ENCODE data around the gene FNTB.
A peak's percentile ranks its signal among the peaks of the same experiment; 100 is the strongest.

FNTB gene

DNA sequence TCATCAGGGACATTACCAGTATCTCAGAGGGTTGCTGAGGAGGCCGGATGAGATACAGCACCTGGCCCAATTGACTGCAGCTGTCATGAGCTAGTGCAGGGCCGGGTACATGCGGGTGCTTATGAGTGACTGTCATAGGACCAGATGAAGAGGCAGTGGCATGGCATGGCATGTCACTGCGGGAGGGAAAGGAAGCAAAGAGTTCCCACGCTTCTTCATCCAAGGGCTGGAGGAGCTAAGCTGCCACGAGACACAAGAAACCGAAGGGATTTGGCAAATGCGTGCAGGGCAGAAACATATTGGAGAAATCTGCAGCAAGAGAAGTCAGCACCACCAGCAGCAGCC, 33.4 kb upstream of the FNTB start:
- no peak for DNase-seq

GRCh38 chr14:64953661-64954060, 33.0 kb upstream of the FNTB start:
- DNase-seq: no peak

GRCh38 chr14:64954491-64955240, 32.0 kb upstream of the FNTB start:
- DNase-seq: no peak

- DNase-seq: no peak
Measured at GRCh38 chr14:64955297-64955696, 31.4 kb upstream of the FNTB start.

GRCh38 chr14:64956697-64957406, 29.8 kb upstream of the FNTB start:
- no peak for DNase-seq

GRCh38 chr14:64958201-64958600, 28.5 kb upstream of the FNTB start:
- DNase-seq: no peak

- no peak for DNase-seq
Measured at GRCh38 chr14:64958743-64959142, 28.0 kb upstream of the FNTB start.

DNA sequence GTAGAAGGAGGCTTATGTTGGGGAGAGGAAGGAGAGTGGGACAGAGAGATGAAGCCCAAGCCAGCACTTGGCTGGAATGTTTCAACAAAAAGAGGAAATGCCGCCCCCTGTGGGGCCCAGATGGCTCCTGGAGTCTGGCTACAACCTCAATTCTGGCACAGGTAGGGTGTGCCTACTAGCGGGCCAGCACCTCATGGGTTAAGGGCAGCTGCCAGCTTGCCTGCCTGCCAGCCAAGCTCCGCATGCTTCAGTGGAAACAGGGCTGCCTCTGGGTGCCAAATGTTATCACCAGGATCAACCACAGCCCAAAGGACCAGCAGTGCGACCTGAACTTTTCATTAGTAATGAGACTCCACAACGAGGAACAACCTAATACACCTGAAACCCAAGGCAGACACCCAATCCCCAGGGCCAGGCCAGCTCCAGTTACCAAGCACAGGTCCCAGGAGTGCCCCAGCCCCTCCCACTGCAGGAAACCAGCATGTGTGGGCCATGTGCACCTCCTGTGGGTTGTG, 25.9 kb upstream of the FNTB start:
- DNase-seq: no peak

GRCh38 chr14:64963611-64964010, 23.1 kb upstream of the FNTB start:
- no peak for DNase-seq

DNA sequence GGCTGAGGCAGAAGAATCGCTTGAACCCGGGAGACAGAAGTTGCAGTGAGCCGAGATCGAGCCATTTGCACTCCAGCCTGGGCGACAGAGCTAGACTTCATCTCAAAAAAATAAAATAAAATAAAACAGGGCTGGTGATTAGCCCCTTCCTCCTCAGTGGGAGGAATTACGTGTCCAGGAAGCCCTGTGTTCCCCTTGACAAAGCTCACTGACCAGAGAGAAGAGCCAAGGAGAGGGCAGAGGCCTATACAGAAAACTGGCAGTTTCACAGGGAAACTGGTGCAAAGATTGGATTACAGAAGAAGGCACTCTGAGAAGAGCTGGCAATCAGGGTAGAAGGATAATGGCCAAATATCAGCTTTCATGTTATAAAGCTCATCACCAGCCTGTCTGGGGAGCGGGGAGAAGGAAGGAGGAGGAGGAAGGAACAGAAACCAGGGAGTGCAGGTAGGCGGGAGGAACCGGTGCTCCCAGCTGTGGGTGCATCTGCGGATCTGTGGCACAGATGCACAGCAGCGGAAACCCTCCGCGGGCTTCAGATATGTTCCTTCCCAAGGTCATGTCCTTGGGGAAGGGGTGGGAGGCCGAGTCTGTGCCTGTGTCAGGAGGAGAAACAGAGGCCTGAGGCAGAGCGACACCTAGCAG, 21.2 kb upstream of the FNTB start:
- DNase-seq: no peak

DNA sequence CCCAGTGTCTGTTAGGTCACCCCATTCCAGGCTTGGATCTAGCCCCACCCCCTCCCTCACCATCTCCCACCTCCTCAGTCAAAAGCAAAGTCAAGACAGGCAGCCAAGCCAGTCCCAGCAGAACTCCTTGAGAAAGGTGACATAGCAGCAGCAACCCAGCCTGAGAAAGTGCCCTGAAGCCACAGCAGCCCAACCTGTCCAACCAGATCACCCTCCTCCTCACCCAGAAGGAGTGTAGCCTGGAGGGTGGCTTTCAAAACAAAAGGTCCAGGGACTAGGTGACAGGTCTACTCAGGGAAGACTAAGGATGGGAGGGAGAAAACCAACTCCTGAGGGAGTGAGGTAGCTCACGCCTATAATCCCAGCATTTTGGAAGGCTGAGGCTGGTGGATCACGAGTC, 19.7 kb upstream of the FNTB start:
- DNase-seq: no peak

GRCh38 chr14:64968167-64968566, 18.5 kb upstream of the FNTB start:
- no peak for DNase-seq

DNA sequence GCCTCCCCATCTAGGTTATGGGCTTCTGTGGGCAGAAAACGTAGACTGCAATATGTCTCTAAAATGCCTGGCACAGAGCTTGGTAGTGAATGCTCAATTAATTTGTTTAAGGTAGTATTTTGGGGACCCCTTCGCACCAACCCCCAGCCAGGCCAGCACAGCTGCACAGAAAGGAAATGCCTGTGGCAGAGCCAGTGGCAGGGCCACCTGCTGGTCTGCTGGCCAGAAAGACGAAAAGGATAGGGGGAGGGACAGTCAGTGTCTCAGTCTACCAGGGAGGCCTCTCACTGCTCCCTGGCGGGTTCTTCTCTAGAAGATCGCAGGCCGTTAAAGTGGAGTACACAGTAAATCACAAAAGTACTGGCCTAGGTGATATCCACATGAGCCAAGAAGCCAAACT, 18.0 kb upstream of the FNTB start:
- no peak for DNase-seq

DNA sequence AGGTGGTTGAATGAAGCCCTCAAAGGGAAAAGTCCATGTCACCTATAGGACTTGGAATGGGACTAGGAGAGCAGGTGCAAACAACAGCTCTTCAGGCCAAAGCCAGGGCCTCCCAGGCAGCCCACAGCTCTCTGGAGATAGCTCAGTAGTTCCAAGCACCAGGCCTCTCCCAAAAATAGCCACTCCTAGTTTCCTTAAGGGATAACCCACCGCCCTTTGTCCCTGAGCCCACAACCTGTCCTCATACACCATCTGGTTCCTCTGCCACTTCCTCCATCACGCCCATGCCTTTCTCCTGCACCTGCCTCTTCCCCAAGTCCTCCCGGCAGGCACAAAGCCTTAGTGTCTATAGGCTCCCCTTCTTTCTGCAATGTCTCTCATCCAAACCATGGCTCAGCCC, 16.7 kb upstream of the FNTB start:
- DNase-seq: no peak

- no peak for DNase-seq
Measured at GRCh38 chr14:64970776-64971477, 15.8 kb upstream of the FNTB start.

GRCh38 chr14:64971491-64971942, 15.2 kb upstream of the FNTB start:
- DNase-seq: no peak

DNA sequence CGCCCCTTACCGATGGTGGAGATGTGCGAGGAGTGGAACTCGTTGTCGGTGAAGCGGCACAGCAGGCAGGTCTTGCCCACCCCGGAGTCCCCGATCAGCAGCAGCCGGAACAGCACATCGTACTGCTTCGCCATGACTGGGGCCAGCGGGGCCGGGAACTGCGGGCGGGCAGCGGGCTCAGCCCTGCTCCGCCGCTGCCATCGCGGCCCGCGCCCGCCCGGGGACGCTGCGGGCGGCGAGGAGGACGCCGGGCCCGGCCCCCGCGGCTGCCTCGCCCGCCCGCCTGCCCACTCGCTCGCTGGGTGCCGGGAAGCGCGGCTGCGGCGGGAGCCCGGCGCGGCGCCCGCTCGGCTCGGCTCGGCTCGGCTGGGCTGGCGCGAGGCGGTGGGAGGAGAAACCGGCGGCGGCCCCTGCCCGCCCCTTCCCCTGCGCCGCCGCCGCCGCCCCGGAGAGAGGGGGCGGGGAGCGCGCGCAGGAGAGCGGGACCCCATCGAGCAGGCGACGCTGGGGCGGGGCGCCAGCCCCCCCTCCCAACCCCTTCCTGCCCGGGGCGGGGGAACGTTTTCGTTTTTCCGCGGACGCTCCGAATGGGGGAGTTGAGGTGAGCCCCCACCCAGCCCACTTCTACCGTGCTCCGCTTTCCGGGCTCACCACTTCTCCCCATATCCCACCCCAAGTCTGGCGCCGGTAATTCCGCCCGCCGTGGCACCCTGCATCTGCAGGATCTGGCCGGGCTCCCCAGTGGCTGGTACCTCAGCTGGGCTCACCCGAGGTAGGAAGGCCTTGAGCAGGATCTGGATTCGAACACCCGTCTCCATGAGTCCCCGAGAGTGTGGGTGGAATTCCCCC, 14.5 kb upstream of the FNTB start, which contains the start of gene RAB15:
Gene RAB15, minus strand, starts transcription at position 394 of the 849 bp plus-strand sequence. Its CDS starts 260 bp downstream, at position 134.
- DNase-seq: peak; percentile 33

GRCh38 chr14:64973026-64973442, 13.7 kb upstream of the FNTB start:
- no peak for DNase-seq

DNA sequence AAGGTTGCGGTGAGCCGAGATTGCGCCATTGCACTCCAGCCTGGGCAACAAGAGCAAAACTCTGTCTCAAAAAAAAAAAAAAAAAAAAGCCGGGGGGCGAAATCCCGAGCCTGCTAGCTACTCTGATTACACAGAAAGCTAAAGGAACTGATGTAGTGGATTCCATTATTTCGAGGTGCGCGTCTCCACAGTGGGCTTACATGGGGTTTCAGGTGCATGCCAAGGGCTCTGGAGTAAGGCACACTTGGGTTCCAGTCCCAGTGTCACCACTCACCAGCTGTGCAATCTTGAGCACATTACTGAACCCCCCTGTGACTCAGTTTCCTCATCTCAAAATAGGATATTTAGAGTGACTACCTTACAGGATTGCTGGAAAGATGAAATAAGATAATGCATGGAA, 12.9 kb upstream of the FNTB start:
- DNase-seq: no peak

GRCh38 chr14:64974563-64974962, 12.1 kb upstream of the FNTB start:
- DNase-seq: no peak

GRCh38 chr14:64979336-64980074, 7.2 kb upstream of the FNTB start:
- no peak for DNase-seq

All from central memory CD4-positive, alpha-beta T cell (primary cell).